ENCODE results near the gene PTPN13.

The PTPN13 gene

GRCh38 chr4:86551387-86551786, 42.7 kb upstream of the PTPN13 start:
- Histone ChIP-seq H3K4me3 (ENCODE audit: low read length) (no peak overlapping the region), H3K4me2 (ENCODE audit: low read length) (no peak overlapping the region), H3K9me2 (replicated peaks; ENCODE audit: control insufficient read depth, low read length) (no peaks in the 10 kb centered on the region), H3K9me3 (ENCODE audit: control insufficient read depth, insufficient read depth, low read length) (peaks cover 3% of the 10 kb centered on the region; the same call in 1 of the 2 replicates), H4K20me1 (ENCODE audit: control insufficient read depth, insufficient read depth, low read depth, low read length) (no peaks in the 10 kb centered on the region), H3F3A (ENCODE audit: control insufficient read depth, insufficient read depth) (no peaks in the 10 kb centered on the region), H3K79me2 (ENCODE audit: control insufficient read depth, low read length) (no peaks in the 10 kb centered on the region), H3K27ac (ENCODE audit: low read depth, low read length) (no peak overlapping the region), H3K36me3 (ENCODE audit: control insufficient read depth, low read length) (no peaks in the 10 kb centered on the region), H3K4me1 (ENCODE audit: control insufficient read depth, low read length) (no peaks in the 10 kb centered on the region), H3K27me3 (ENCODE audit: control insufficient read depth, low read length) (no peaks in the 10 kb centered on the region; the same call in 1 of the 2 replicates)
- no peak for TF ChIP-seq CTCF (IDR thresholded peaks at IDR 0.05; ENCODE audit: low read depth, low read length, poor library complexity, severe bottlenecking)
- TF ChIP-seq EZH2phosphoT487 (IDR thresholded peaks at IDR 0.05; ENCODE audit: borderline replicate concordance, low read length): no peak

- H3K4me2 ChIP-seq (ENCODE audit: low read length): no peak overlapping the region
- H3K4me3 ChIP-seq (ENCODE audit: low read length): no peak overlapping the region
- H3K4me1 ChIP-seq (ENCODE audit: control insufficient read depth, low read length): no peaks in the 10 kb centered on the region
- no peaks in the 10 kb centered on the region for H3K9me3 ChIP-seq (ENCODE audit: control insufficient read depth, insufficient read depth, low read length)
- H3F3A ChIP-seq (ENCODE audit: control insufficient read depth, insufficient read depth): no peaks in the 10 kb centered on the region
- no peaks in the 10 kb centered on the region for H3K36me3 ChIP-seq (ENCODE audit: control insufficient read depth, low read length)
- H4K20me1 ChIP-seq (ENCODE audit: control insufficient read depth, insufficient read depth, low read depth, low read length): no peaks in the 10 kb centered on the region
- H3K27ac ChIP-seq (ENCODE audit: low read depth, low read length): no peak overlapping the region
- no peaks in the 10 kb centered on the region for H3K9me2 ChIP-seq (replicated peaks; ENCODE audit: control insufficient read depth, low read length)
- no peaks in the 10 kb centered on the region for H3K79me2 ChIP-seq (ENCODE audit: control insufficient read depth, low read length)
- H3K27me3 ChIP-seq (ENCODE audit: control insufficient read depth, low read length): no peaks in the 10 kb centered on the region; the same call in 1 of the 2 replicates
- TF ChIP-seq EZH2phosphoT487 (IDR thresholded peaks at IDR 0.05; ENCODE audit: borderline replicate concordance, low read length) (no peak), CTCF (IDR thresholded peaks at IDR 0.05; ENCODE audit: low read depth, low read length, poor library complexity, severe bottlenecking) (no peak)
Observed at GRCh38 chr4:86554646-86555045, 39.5 kb upstream of the PTPN13 start.

GRCh38 chr4:86556791-86557415, 37.2 kb upstream of the PTPN13 start:
- TF ChIP-seq CTCF (IDR thresholded peaks at IDR 0.05; ENCODE audit: low read depth, low read length, poor library complexity, severe bottlenecking) (no peak), EZH2phosphoT487 (IDR thresholded peaks at IDR 0.05; ENCODE audit: borderline replicate concordance, low read length) (no peak)
- Histone ChIP-seq H3K4me2 (ENCODE audit: low read length) (no peak overlapping the region), H3K4me3 (ENCODE audit: low read length) (no peak overlapping the region), H4K20me1 (ENCODE audit: control insufficient read depth, insufficient read depth, low read depth, low read length) (no peaks in the 10 kb centered on the region), H3K27ac (ENCODE audit: low read depth, low read length) (no peak overlapping the region), H3K36me3 (ENCODE audit: control insufficient read depth, low read length) (no peaks in the 10 kb centered on the region), H3K9me3 (ENCODE audit: control insufficient read depth, insufficient read depth, low read length) (no peaks in the 10 kb centered on the region), H3K4me1 (ENCODE audit: control insufficient read depth, low read length) (no peaks in the 10 kb centered on the region), H3K27me3 (ENCODE audit: control insufficient read depth, low read length) (no peaks in the 10 kb centered on the region; the same call in 1 of the 2 replicates), H3K9me2 (replicated peaks; ENCODE audit: control insufficient read depth, low read length) (no peaks in the 10 kb centered on the region), H3F3A (ENCODE audit: control insufficient read depth, insufficient read depth) (no peaks in the 10 kb centered on the region), H3K79me2 (ENCODE audit: control insufficient read depth, low read length) (no peaks in the 10 kb centered on the region)

Measured in DOHH2 (cell line).